Spleen (tissue), 11 donors: ENCODE results near the gene HDAC4. TPM values are rescaled to one million over a fixed set of nuclear protein-coding genes. Genes with fewer than 3 reads are reported as not detected.
A peak's percentile ranks its signal among the peaks of the same experiment; 100 is the strongest.

Source experiments
- DNase-seq: peaks from one replicate; pipeline ENCODE4 v3.0.0-alpha.2; 2020
- H3K27ac ChIP-seq, 8 donors: fragments of 200-600 bp; sonication (generic) in 7 of 8; 1 replicate in 4 of 8; 2 replicates in 4 of 8; pipeline versions ENCODE4 v1.5.0 to v1.8.0; 2016 to 2021; ENCODE audit warnings: inconsistent platforms in 4 of 8, mild to moderate bottlenecking in 4 of 8, moderate library complexity in 1 of 8
- H3K27me3 ChIP-seq, 7 donors: fragments of 200-600 bp; sonication (generic) in 6 of 7; replicated peaks in 1 of 7; 1 replicate in 4 of 7; 2 replicates in 3 of 7; pipeline versions ENCODE4 v1.5.0 to v1.8.0; 2016 to 2021; ENCODE audit warnings: inconsistent platforms in 3 of 7, mild to moderate bottlenecking in 1 of 7
- H3K36me3 ChIP-seq, 6 donors: fragments of 200-600 bp; sonication (generic) in 5 of 6; 1 replicate in 4 of 6; 2 replicates in 2 of 6; pipeline versions ENCODE4 v1.5.0 to v1.8.0; 2016 to 2021; ENCODE audit warnings: inconsistent platforms in 2 of 6
- H3K4me1 ChIP-seq, 6 donors: fragments of 200-600 bp; sonication (generic) in 5 of 6; 1 replicate in 3 of 6; 2 replicates in 3 of 6; pipeline versions ENCODE4 v1.5.0 to v1.8.0; 2016 to 2021; ENCODE audit warnings: inconsistent platforms in 3 of 6
- H3K4me3 ChIP-seq, 8 donors: fragments of 200-600 bp; sonication (generic) in 7 of 8; 1 replicate in 4 of 8; 2 replicates in 4 of 8; pipeline versions ENCODE4 v1.5.0 to v1.8.0; 2016 to 2021; ENCODE audit warnings: inconsistent platforms in 4 of 8, mild to moderate bottlenecking in 4 of 8, moderate library complexity in 2 of 8
- H3K9me3 ChIP-seq, 8 donors: fragments of 200-600 bp; sonication (generic) in 7 of 8; 1 replicate in 4 of 8; 2 replicates in 4 of 8; pipeline versions ENCODE4 v1.5.0 to v1.8.0; 2016 to 2021; ENCODE audit warnings: inconsistent platforms in 4 of 8
- POLR2A ChIP-seq, 3 donors: fragments of 450-650 bp; IDR thresholded peaks; one replicate each; pipeline ENCODE4 v1.5.1; 2017; ENCODE audit warnings: antibody characterized with exemption in 3 of 3, mild to moderate bottlenecking in 1 of 3
- POLR2AphosphoS5 ChIP-seq, 3 donors: sonication (generic); formaldehyde crosslinking; IDR thresholded peaks; one replicate each; pipeline ENCODE4 v1.5.1; 2017; ENCODE audit warnings: antibody characterized with exemption in 3 of 3
- WGBS, 5 donors: extraction: QIAGEN DNeasy Blood & Tissue Kit in 3 of 5; methylation state at CpG; one replicate each; pipeline versions ENCODE4 v1.1.5 to v1.1.7; 2013 to 2018; 5-methylcytosine and 5-hydroxymethylcytosine counted together
- intact Hi-C: fragments of 100-400 bp; cut with DNase I; formaldehyde crosslinking; loops from one replicate; pipeline ENCODE4 v1.15.0; 2023; ENCODE audit warnings: low total_unique reads
- polyA plus RNA-seq, 3 donors: library from polyadenylated mRNA; stranded (reverse); fragments of 200-250 nt; gene quantifications; one replicate each; pipeline ENCODE4 v1.2.1, GENCODE V29; 2013
- total RNA-seq, 7 donors: library from RNA; depleted of rRNA in 3 of 7; stranded (reverse); fragments of >200 nt in 3 of 7; fragmentation: NEBNext Ultra II Directional in 4 of 7; extraction: Animal tissue kit (Norgen Biotek cat#: 25700) in 4 of 7; gene quantifications; one replicate each; pipeline versions ENCODE4 v1.1.0 to v1.2.1, GENCODE V29; 2016 to 2021
- TF ChIP-seq, protein P1 (sequence below), 11 experiments: fragments of 200-600 bp in 7 of 11; fragments of 450-650 bp in 4 of 11; sonication (generic) in 4 of 11; IDR thresholded peaks in 8 of 11; conservative IDR thresholded peaks in 3 of 11; 1 replicate in 7 of 11; 2 replicates in 4 of 11; pipeline versions ENCODE4 v1.4.0 to v1.8.0; 2016 to 2021; ENCODE audit warnings: antibody characterized with exemption in 11 of 11, inconsistent platforms in 4 of 11, mild to moderate bottlenecking in 1 of 11
- donor health status: healthy with polysubstance abuse.
- donor health status: DM: no; HTN: no; CAD: no; lungs with moderate emphysema.
- donor health status: DM: no; HTN: no; CAD: no.
- donor health status: Bipolar disorder and iron deficiency.
- donor health status: healthy.
- donor health status: DM: no; HTN: no; CAD: no.
- donor health status: DM: yes; HTN: yes; CAD: no.

The HDAC4 gene
- total and polyA plus RNA-seq, 10 donors, result 3.2 to 122 (median 69.5) TPM

DNA sequence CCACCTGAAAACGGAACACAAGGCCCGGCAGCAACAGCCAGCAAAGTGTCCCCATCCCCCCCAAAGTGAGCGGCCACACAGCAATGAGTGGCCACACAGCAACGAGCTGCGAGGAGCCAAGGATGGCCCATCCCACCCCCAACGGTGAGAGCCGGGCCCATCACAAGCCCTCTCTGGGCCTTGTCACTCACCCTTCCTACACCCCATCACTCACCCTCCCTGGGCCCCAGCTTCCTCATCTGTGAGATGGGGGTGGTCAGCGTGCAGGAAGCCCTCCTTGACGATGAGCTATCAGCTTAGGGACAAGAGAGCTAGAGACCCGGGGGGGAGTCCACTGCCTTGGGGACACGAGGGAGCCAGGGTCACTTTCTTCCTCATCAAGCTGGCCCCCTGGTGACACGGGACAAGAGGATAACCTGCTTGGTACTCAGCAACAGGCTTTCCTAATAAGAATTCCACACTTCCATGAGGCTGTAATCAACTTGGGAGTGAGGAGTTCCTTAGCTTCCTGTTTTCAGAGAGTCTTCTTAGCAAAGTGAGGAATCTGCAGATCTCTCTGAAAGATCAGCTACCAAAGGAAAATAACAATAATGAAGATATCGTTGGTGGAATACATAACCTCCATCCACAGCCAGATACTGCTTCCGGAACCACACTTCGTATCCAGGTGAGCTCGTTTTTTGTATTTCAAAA lies 92.8 kb downstream of the HDAC4 start:
- peaks cover 0 to 16% (median 0%) of the 10 kb centered on the region in 6 donors for H3K36me3 ChIP-seq
- DNase-seq, result peak; percentile 64
- peaks cover 10 to 99% (median 55%) of the 10 kb centered on the region in 6 donors for H3K4me1 ChIP-seq
- intact Hi-C loops, result no loop called here
- 77 to 84% (median 79%) methylated on average over 15 to 16 of the region's 16 CpGs for WGBS, 5 donors
- TF ChIP-seq POLR2AphosphoS5 (IDR thresholded peaks at IDR 0.05) (no peak), POLR2A (IDR thresholded peaks at IDR 0.05) (no peak)
- TF ChIP-seq, protein P1, sequence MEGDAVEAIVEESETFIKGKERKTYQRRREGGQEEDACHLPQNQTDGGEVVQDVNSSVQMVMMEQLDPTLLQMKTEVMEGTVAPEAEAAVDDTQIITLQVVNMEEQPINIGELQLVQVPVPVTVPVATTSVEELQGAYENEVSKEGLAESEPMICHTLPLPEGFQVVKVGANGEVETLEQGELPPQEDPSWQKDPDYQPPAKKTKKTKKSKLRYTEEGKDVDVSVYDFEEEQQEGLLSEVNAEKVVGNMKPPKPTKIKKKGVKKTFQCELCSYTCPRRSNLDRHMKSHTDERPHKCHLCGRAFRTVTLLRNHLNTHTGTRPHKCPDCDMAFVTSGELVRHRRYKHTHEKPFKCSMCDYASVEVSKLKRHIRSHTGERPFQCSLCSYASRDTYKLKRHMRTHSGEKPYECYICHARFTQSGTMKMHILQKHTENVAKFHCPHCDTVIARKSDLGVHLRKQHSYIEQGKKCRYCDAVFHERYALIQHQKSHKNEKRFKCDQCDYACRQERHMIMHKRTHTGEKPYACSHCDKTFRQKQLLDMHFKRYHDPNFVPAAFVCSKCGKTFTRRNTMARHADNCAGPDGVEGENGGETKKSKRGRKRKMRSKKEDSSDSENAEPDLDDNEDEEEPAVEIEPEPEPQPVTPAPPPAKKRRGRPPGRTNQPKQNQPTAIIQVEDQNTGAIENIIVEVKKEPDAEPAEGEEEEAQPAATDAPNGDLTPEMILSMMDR (IDR thresholded peaks at IDR 0.05 in 8 of 11, conservative IDR thresholded peaks at IDR 0.05 in 3 of 11), result no peak
- H3K27me3 ChIP-seq, result no peaks in the 10 kb centered on the region
- no peaks in the 10 kb centered on the region for H3K9me3 ChIP-seq
- H3K4me3 ChIP-seq, result peak overlapping the region in 6 of 8 donors; percentile 4 to 54 (median 20)
- peak overlapping the region; percentile 48 to 86 (median 71) for H3K27ac ChIP-seq

- H3K4me1 ChIP-seq, result peaks cover 10 to 99% (median 61%) of the 10 kb centered on the region in 6 donors
- intact Hi-C loops, result no loop called here
Measured at GRCh38 chr2:239307221-239307569, 93.6 kb downstream of the HDAC4 start.

GRCh38 chr2:239306274-239307220 lies 94.3 kb downstream of the HDAC4 start:
- H3K9me3 ChIP-seq, result no peaks in the 10 kb centered on the region
- TF ChIP-seq POLR2AphosphoS5 (IDR thresholded peaks at IDR 0.05), result no peak
- TF ChIP-seq, protein P1 (IDR thresholded peaks at IDR 0.05 in 8 of 11, conservative IDR thresholded peaks at IDR 0.05 in 3 of 11), result no peak
- TF ChIP-seq POLR2A (IDR thresholded peaks at IDR 0.05), result no peak
- DNase-seq, result peak; percentile 67
- H3K4me1 ChIP-seq, result peaks cover 10 to 99% (median 63%) of the 10 kb centered on the region in 6 donors
- 90 to 97% (median 93%) methylated on average over 25 of the region's 25 CpGs for WGBS, 5 donors
- H3K4me3 ChIP-seq, result no peak overlapping the region
- H3K36me3 ChIP-seq, result peaks cover 0 to 11% (median 0%) of the 10 kb centered on the region in 6 donors
- H3K27ac ChIP-seq, result peak overlapping the region in 1 of 8 donors; percentile 2
- intact Hi-C loops, result no loop called here
- H3K27me3 ChIP-seq, result no peaks in the 10 kb centered on the region

More at GRCh38 chr2:239307221-239307569, 93.6 kb downstream of the HDAC4 start:
- Histone ChIP-seq H3K9me3 (no peaks in the 10 kb centered on the region), H3K4me3 (no peak overlapping the region), H3K36me3 (peaks cover 0 to 11% (median 0%) of the 10 kb centered on the region in 6 donors), H3K27ac (peak overlapping the region in 2 of 8 donors; percentile 2 to 74), H3K27me3 (no peaks in the 10 kb centered on the region)
- TF ChIP-seq POLR2A (IDR thresholded peaks at IDR 0.05) (no peak), POLR2AphosphoS5 (IDR thresholded peaks at IDR 0.05) (no peak)
- TF ChIP-seq, protein P1 (IDR thresholded peaks at IDR 0.05 in 8 of 11, conservative IDR thresholded peaks at IDR 0.05 in 3 of 11), result no peak
- 89 to 98% (median 94%) methylated on average over 8 of the region's 8 CpGs for WGBS, 5 donors
- peak; percentile 64 for DNase-seq
